Right renal cortex interstitium (tissue), 3 donors: ENCODE results near the gene SYT15. TPM values are rescaled to one million over a fixed set of nuclear protein-coding genes. Genes with fewer than 3 reads are reported as not detected.
"Not testable (repeated sequence)": the region's sequence is repeated elsewhere in the genome, so short reads cannot be mapped to it uniquely, and the experiment has no call there.

ENCODE experiments used
- DNase-seq, 3 donors: peaks; one replicate each; pipeline ENCODE4 v3.0.0-alpha.2; 2013; ENCODE audit warnings: low read depth in 3 of 3, low spot score in 2 of 3
- polyA plus RNA-seq, 3 donors: library from polyadenylated mRNA; unstranded; fragments of 120-200 nt; gene quantifications; one replicate each; pipeline ENCODE4 v1.2.1, GENCODE V29; 2013; ENCODE audit not compliant: insufficient read length in 3 of 3

SYT15 gene
- polyA plus RNA-seq, 3 donors = 5.7 to 6.4 (median 6.3) TPM

DNA sequence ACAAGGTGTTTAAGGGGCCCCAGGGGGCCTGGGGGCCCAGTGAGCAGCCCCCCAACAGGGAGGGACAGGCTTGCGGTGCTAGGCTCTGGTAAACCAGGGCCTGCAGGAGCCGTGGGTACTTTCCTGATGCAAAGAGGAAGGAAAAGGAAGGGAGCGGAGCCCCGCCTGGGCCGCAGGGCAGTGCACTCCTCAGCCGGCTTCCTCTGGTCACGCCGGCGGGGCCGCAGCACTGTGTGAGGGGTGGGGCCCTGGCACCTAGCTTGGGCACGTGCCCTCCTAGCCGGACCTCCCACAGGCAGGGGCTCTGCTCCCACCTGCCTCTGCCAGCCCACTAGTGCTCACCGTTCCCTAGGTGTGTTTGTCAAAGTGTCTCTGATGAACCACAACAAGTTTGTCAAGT lies 6.3 kb downstream of the SYT15 start:
- not testable (repeated sequence) for DNase-seq

- DNase-seq = not testable (repeated sequence)
These were observed 8.6 kb downstream of the SYT15 start for GRCh38 chr10:46587546-46587945.

- not testable (repeated sequence) for DNase-seq
These were observed 9.3 kb downstream of the SYT15 start for GRCh38 chr10:46588221-46588620.

DNA sequence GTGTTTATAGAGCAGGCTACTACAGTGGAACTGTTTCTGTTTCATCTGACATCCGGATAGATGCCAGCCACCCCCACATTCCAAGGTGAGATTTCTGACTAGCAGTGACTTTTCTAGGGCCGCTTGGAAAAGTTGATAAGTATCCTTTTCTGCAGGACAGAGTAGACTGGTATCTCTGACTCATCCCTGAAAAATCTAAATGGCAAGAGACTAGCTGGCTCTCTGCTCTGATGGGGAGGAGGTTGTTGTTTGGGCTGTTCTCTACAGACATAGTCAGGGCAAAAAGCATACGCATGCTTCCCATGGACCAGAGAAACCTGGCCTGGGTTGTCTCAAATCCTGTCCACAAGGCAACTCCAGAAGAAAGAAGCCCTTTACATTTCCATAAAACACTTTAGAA lies 10.7 kb downstream of the SYT15 start:
- not testable (repeated sequence) for DNase-seq

- DNase-seq = not testable (repeated sequence)
These were observed 12.1 kb downstream of the SYT15 start for GRCh38 chr10:46591053-46591452.

GRCh38 chr10:46593307-46593706 lies 14.4 kb downstream of the SYT15 start:
- DNase-seq = not testable (repeated sequence)

GRCh38 chr10:46594453-46595063 lies 15.6 kb downstream of the SYT15 start:
- not testable (repeated sequence) for DNase-seq

GRCh38 chr10:46596570-46596969 lies 17.6 kb downstream of the SYT15 start:
- DNase-seq = not testable (repeated sequence)

DNA sequence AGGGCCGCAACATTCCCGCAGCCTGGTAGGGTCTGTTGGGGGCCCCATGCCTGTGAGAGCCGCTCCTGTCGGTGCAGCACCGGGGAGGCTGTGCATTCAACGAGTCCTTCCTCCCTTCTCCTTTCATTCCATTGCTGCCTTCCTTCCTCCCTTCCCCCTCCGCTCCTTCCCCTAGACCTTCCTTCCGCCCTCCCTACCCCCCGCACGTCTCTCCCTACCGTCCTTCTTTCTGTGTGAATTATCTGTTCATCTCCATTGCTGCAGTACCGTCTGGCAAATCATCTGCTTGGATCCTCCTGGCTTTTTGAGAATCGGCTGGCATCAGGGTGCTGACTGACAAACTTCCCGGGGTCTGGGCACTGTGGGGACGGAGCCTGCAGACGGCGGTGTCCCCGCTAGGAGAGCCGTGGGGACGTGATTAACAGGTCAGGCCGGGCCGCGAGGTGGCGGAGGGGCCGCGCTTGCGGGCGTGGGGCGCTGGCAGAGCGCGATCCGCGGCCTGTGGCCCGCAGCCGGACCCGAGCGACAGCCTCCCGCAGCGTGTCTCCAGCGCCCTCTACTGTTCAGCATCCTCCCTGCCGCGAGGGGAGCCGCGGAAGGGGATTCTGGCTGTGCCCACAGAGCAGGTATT lies 18.8 kb downstream of the SYT15 start:
- not testable (repeated sequence) for DNase-seq

DNA sequence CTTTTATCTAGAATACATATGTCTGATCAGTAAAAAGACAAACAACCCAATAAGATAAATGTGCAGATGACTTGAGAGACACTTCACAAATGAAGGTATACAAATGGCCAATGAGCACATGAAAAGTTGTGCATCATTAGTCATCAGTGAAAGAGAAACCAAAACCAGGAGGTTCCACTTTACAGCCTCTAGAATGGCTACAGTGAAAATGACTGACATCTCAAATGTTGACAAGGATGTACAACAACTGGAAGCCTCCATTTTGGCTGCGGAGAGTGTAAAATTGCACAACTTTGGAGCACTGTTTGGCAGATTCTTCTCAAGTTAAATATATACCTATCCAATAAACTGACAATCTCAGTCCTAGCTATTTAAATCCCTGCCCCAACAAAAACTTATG lies 21.6 kb downstream of the SYT15 start:
- DNase-seq = not testable (repeated sequence)

DNA sequence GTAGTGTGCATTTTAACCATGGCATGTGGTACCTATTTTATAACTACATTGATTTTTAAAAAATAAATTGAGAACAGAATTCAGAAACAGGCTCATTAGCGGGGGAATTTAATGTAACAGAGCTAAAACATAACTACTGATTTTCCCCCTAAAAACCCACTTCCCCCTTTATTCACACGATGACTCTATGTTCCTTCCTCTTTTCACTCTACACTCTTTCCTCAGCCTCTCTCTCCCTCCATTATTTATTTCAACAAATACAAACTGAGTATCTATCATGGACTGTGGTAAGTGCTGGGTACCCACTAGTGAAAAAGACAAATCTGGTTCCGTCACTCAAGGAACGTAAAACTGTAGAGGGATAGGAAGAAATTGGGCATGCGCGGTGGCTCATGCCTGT lies 36.6 kb downstream of the SYT15 start:
- DNase-seq = not testable (repeated sequence)

GRCh38 chr10:46616227-46616626 lies 37.3 kb downstream of the SYT15 start:
- DNase-seq = not testable (repeated sequence)

- DNase-seq = not testable (repeated sequence)
These were observed 38.2 kb downstream of the SYT15 start for GRCh38 chr10:46617134-46617533.

GRCh38 chr10:46617913-46618312 lies 39.0 kb downstream of the SYT15 start:
- DNase-seq = not testable (repeated sequence)

GRCh38 chr10:46623899-46624654 lies 45.1 kb downstream of the SYT15 start:
- DNase-seq = not testable (repeated sequence)

DNA sequence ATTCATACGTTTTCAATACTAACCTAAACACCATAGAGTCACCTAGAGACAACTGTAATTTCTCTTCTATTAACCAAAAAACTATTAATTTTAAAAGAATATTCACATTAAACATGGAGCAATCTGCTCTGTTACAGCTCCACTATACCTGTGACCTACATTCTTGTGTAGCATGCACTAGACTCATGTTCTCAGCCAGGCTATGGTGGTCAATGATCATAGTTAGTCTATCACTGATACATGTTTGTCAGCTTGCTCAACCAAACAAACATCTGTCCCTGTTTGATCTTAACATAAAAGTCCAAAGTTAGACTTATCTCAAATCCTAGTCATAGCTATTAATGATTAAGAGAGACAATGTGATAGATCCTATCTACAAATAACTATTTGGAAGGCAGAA lies 50.9 kb downstream of the SYT15 start:
- DNase-seq = not testable (repeated sequence)

GRCh38 chr10:46630816-46631215 lies 51.9 kb downstream of the SYT15 start:
- DNase-seq = not testable (repeated sequence)

DNA sequence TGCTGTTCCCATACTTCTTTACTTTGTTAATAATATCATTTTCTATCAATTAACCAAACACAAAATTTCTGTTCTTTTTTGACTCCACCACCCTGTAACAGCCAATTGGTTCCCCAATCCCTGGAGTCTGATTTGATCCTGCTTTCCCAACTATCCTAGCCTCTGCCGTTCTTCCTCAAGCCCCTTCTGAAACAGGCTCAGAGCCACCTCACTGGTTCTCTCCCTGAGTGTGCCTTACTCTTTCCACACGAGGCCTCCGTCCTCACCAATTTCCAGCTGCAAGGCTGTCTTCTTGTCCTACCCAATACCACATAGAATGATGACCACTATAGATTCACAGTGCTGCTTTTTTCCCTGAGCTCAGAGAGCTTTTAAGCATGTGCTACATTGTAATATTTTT lies 52.8 kb downstream of the SYT15 start:
- not testable (repeated sequence) for DNase-seq

- not testable (repeated sequence) for DNase-seq
These were observed 55.8 kb downstream of the SYT15 start for GRCh38 chr10:46634698-46635097.

DNA sequence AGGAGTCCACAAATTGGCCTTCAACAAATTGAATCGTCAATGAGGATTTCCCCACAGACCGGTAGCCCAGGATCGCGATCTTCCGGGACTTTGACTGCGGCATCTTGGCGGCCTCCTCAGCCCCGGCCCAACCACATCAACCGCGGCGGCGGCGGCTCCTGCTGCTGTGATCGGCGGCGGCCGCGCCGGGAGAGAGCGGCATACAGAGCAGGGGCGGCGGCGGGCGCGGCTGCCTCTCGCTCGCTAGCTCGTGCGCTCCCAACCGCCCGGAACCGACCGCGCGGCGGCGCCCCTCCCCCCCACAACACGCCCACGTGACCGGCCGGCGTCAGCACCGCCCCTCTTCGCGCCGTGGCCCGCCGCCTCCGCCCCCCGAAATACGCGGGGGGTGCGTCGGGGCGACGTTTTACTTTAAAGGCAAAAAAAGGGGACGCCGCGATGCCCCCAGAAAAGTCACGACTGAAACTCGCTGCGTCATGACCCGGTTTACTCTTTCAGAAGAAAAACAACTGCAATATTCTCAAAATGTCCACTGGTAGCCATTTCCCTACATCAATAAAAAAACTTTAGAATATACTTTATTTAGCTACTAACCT lies 56.5 kb downstream of the SYT15 start:
- DNase-seq = not testable (repeated sequence)

DNA sequence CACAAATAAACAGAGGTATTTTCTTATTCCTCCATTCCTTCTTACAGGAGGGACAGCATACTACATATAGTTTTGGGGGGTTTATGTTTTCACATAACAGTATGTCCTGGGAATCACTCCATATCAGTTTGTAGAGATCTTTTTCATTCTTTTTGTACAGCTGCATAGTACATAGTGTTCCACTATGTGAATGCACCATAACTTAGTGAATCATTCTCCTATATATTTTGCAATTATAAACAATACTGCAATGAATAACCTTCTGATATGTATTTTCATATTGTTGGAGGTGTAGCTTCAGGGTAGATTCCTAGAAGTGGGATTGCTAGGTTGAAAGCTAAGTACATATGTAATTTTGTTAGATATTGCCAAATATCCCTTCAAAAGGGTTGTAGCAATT lies 61.1 kb downstream of the SYT15 start:
- DNase-seq = not testable (repeated sequence)
